B cell (primary cell): ENCODE data around the gene GRID2. TPM values are rescaled to one million over a fixed set of nuclear protein-coding genes. Genes with fewer than 3 reads are reported as not detected.

Source experiments
- ATAC-seq: fragments of 200-7000 bp; cut with Tn5 transposase; one replicate; pipeline ENCODE4 v1.10.0; 2021; ENCODE audit warnings: low read depth, mild to moderate bottlenecking, moderate number of reproducible peaks, moderate library complexity
- CTCF ChIA-PET: fragments of 350-600 bp; sonication (Branson Sonifier 250); formaldehyde crosslinking; loops from one replicate; lab custom pipeline; 2021; ENCODE audit warnings: antibody characterized with exemption, inconsistent platforms; lab: Charles Lee
- POLR2A ChIA-PET: fragments of 350-600 bp; sonication (Branson Sonifier 250); formaldehyde crosslinking; loops from one replicate; lab custom pipeline; 2021; ENCODE audit warnings: antibody characterized with exemption; lab: Charles Lee
- DNase-seq: peaks from one replicate; pipeline ENCODE4 v3.0.0; 2013
- H2AFZ ChIP-seq: 2 replicates; pipeline ENCODE4 v1.6.1; 2012; ENCODE audit warnings: mild to moderate bottlenecking, low read depth, low read length; ENCODE audit not compliant: insufficient read depth, poor library complexity, severe bottlenecking
- H3K27ac ChIP-seq, 2 donors: 1 replicate in 1 of 2; 2 replicates in 1 of 2; pipeline ENCODE4 v1.5.1; 2012 to 2013; ENCODE audit warnings: low read length in 2 of 2, mild to moderate bottlenecking in 2 of 2, moderate library complexity in 1 of 2
- H3K27me3 ChIP-seq, 4 experiments: fragments of 200-600 bp in 1 of 4; sonication (generic) in 1 of 4; replicated peaks in 1 of 4; 1 replicate in 2 of 4; 2 replicates in 2 of 4; pipeline versions ENCODE4 v1.6.1 to v1.7.0; 2013 to 2016; ENCODE audit warnings: low read length in 3 of 4, mild to moderate bottlenecking in 2 of 4, mixed read lengths in 1 of 4, moderate library complexity in 1 of 4; ENCODE audit not compliant: insufficient read depth in 4 of 4, control insufficient read depth in 3 of 4; ENCODE audit errors: control extremely low read depth in 1 of 4
- H3K36me3 ChIP-seq, 2 experiments: replicated peaks in 1 of 2; 1 replicate in 1 of 2; 2 replicates in 1 of 2; pipeline versions ENCODE4 v1.6.1 to v1.7.1; 2013; ENCODE audit warnings: low read length in 1 of 2; ENCODE audit not compliant: insufficient read depth in 2 of 2, control insufficient read depth in 1 of 2; ENCODE audit errors: control extremely low read depth in 1 of 2, extremely low read depth in 1 of 2
- H3K4me1 ChIP-seq, 2 donors: fragments of 200-600 bp in 1 of 2; sonication (generic) in 1 of 2; 1 replicate in 1 of 2; 2 replicates in 1 of 2; pipeline versions ENCODE4 v1.5.1 to v1.6.1; 2013 to 2017; ENCODE audit warnings: low read length in 2 of 2; ENCODE audit not compliant: control insufficient read depth in 2 of 2, insufficient read depth in 2 of 2
- H3K4me2 ChIP-seq: replicated peaks from 2 replicates; pipeline ENCODE3; 2012; ENCODE audit warnings: mild to moderate bottlenecking, low read depth, low read length; ENCODE audit not compliant: poor library complexity, severe bottlenecking
- H3K4me3 ChIP-seq, 5 experiments: fragments of 200-600 bp in 1 of 5; sonication (generic) in 1 of 5; 1 replicate in 3 of 5; 2 replicates in 2 of 5; pipeline versions ENCODE4 v1.5.1 to v1.7.0; 2011 to 2016; ENCODE audit warnings: low read length in 4 of 5, mild to moderate bottlenecking in 4 of 5, low read depth in 2 of 5, control low read depth in 1 of 5, moderate library complexity in 1 of 5; ENCODE audit not compliant: insufficient read depth in 1 of 5; ENCODE audit errors: control extremely low read depth in 1 of 5, extremely low read depth in 1 of 5
- H3K79me2 ChIP-seq: fragments of 200-600 bp; sonication (generic); one replicate; pipeline ENCODE4 v1.6.0; 2016; ENCODE audit warnings: low read length; ENCODE audit not compliant: control insufficient read depth, insufficient read depth
- H3K9ac ChIP-seq: fragments of 200-600 bp; sonication (generic); 2 replicates; pipeline ENCODE4 v1.6.1; 2017; ENCODE audit warnings: mild to moderate bottlenecking, low read length, moderate library complexity
- H3K9me3 ChIP-seq, 3 donors: one replicate each; pipeline versions ENCODE4 v1.6.1 to v1.7.1; 2013; ENCODE audit warnings: low read length in 2 of 3; ENCODE audit not compliant: control insufficient read depth in 2 of 3, insufficient read depth in 1 of 3; ENCODE audit errors: control extremely low read depth in 1 of 3
- H4K20me1 ChIP-seq: 2 replicates; pipeline ENCODE4 v1.6.0; 2012; ENCODE audit warnings: mild to moderate bottlenecking, low read length; ENCODE audit not compliant: insufficient read depth, control insufficient read depth, poor library complexity, severe bottlenecking
- H3K27ac Mint-ChIP-seq: one replicate; pipeline ENCODE4 v1.8.0; 2021; ENCODE audit warnings: mixed read lengths
- H3K27me3 Mint-ChIP-seq: one replicate; pipeline ENCODE4 v1.8.0; 2021; ENCODE audit warnings: mixed read lengths
- H3K4me1 Mint-ChIP-seq: one replicate; pipeline ENCODE4 v1.8.0; 2021; ENCODE audit warnings: mixed read lengths
- H3K4me3 Mint-ChIP-seq: one replicate; pipeline ENCODE4 v1.8.0; 2021; ENCODE audit warnings: mixed read lengths
- H3K9me3 Mint-ChIP-seq: one replicate; pipeline ENCODE4 v1.8.0; 2022; ENCODE audit warnings: mixed read lengths; ENCODE audit not compliant: insufficient read depth
- CTCF ChIP-seq: fragments of 200-600 bp; IDR thresholded peaks from one replicate; pipeline ENCODE4 v1.8.0; 2022; ENCODE audit warnings: antibody characterized with exemption, mild to moderate bottlenecking
- EZH2 ChIP-seq: IDR thresholded peaks from 2 replicates; pipeline ENCODE4 v1.6.1; 2012; ENCODE audit warnings: borderline replicate concordance, low read depth, mild to moderate bottlenecking, moderate library complexity, low read length; ENCODE audit not compliant: insufficient read depth, poor library complexity, severe bottlenecking
- WGBS: methylation state at CpG from one replicate; pipeline ENCODE4 v1.1.5; 2013; ENCODE audit warnings: missing lambda C conversion rate; ENCODE audit not compliant: insufficient coverage; 5-methylcytosine and 5-hydroxymethylcytosine counted together
- intact Hi-C: fragments of 100-400 bp; cut with micrococcal nuclease; formaldehyde crosslinking; loops from one replicate; pipeline ENCODE4 v1.10.0; 2022
- polyA plus RNA-seq: library from polyadenylated mRNA; depleted of rRNA; stranded (reverse); fragments of >200 nt; gene quantifications from 2 replicates; pipeline ENCODE4 v1.2.3, GENCODE V29; 2012
- total RNA-seq, 2 donors: library from RNA; stranded (reverse); fragments of 120-200 nt in 1 of 2; gene quantifications; 1 replicate in 1 of 2; 2 replicates in 1 of 2; pipeline versions ENCODE4 v1.2.3 to v1.2.4, GENCODE V29; 2013 to 2022

GRID2 gene
- total and polyA plus RNA-seq, 2 donors (not counting 1 experiment from before 2014, with no cell fraction given): not detected

DNA sequence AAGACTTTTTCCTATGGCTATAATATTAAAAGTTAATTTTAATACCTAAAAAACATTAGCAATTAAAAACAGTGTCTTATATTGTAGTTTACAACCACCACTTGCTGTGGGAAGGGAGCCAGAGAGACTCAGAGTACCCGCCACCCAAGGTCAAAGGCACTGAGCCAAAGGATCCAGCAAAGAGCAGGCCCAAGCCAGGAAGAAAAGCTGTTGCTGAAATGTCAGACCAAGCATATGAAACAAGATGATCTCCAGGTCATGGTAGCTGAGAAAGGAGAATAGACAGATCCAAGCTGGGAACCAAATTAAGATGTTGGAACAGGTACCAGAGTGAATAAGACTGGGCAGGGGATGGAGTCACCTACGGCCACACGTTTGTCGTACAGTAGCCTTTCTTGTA, 1506.0 kb downstream of the GRID2 start:
- Histone ChIP-seq H3K27me3 (no peaks in the 10 kb centered on the region), H3K27ac (no peak overlapping the region), H3K4me2 (no peak overlapping the region), H3K9me3 (peaks cover 0 to 2% (median 0%) of the 10 kb centered on the region in 3 donors), H3K79me2 (no peaks in the 10 kb centered on the region), H3K4me3 (no peak overlapping the region), H2AFZ (no peak overlapping the region), H3K9ac (no peak overlapping the region), H3K4me1 (no peaks in the 10 kb centered on the region), H3K36me3 (no peaks in the 10 kb centered on the region), H4K20me1 (no peaks in the 10 kb centered on the region)
- ChIA-PET CTCF (no interaction called here), POLR2A (no interaction called here)
- WGBS: 100% methylated on average over 1 of the region's 4 CpGs
- Mint-ChIP-seq H3K27me3 (peaks cover 3% of the 10 kb centered on the region), H3K4me3 (no peak overlapping the region), H3K9me3 (peaks cover 4% of the 10 kb centered on the region), H3K27ac (no peak overlapping the region), H3K4me1 (peaks cover under 1% of the 10 kb centered on the region)
- intact Hi-C loops: no loop called here
- ATAC-seq (no peak), DNase-seq (no peak)
- TF ChIP-seq EZH2 (no peak), CTCF (no peak)

DNA sequence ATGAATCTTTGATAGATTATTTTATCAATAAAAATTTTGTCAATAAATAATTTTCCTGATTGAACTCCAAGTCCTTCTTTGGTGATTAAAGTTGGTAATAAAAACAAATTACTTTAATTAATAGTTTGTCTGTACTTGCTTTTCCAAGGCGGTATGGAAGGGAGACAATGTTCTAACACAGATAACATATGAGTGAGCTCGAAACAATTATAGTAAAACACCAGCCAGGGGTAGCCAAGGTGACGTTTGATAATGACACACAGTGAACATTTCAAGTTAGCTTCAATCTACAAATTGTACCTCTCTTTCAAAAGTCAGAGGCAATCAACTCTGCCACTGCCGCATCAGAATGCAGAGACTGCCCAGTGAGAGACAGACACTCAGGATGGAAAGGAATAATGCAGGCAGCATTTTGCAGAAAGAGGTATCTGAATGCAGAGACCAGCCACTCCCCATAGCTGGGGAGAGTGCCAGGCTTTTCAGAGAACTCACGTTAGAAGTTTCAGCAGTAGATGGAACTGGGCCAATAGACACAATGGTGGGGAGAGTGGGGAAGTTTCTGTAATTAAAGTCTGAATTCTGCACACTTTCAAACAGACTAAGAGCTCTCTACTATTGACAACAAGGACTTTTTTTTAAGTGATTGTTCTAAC, 1506.7 kb downstream of the GRID2 start:
- 81% methylated on average over 3 of the region's 5 CpGs for WGBS
- no peaks in the 10 kb centered on the region for H3K27me3 ChIP-seq
- H3K4me3 ChIP-seq: no peak overlapping the region
- H3K36me3 ChIP-seq: no peaks in the 10 kb centered on the region
- H3K27ac ChIP-seq: no peak overlapping the region
- CTCF ChIA-PET: no interaction called here
- H3K4me1 Mint-ChIP-seq: peaks cover 3% of the 10 kb centered on the region
- ATAC-seq (no peak), DNase-seq (no peak)
- no peak overlapping the region for H3K4me3 Mint-ChIP-seq
- no peaks in the 10 kb centered on the region for H4K20me1 ChIP-seq
- POLR2A ChIA-PET: no interaction called here
- peaks cover 0 to 2% (median 0%) of the 10 kb centered on the region in 3 donors for H3K9me3 ChIP-seq
- no peaks in the 10 kb centered on the region for H3K79me2 ChIP-seq
- peaks cover 2% of the 10 kb centered on the region for H3K27me3 Mint-ChIP-seq
- intact Hi-C loops: no loop called here
- H3K27ac Mint-ChIP-seq: no peak overlapping the region
- H3K4me1 ChIP-seq: no peaks in the 10 kb centered on the region
- H3K4me2 ChIP-seq: no peak overlapping the region
- peaks cover 4% of the 10 kb centered on the region for H3K9me3 Mint-ChIP-seq
- TF ChIP-seq CTCF: no peak
- no peak for TF ChIP-seq EZH2
- no peak overlapping the region for H3K9ac ChIP-seq
- no peak overlapping the region for H2AFZ ChIP-seq
